K562 (cell line): ENCODE results near the gene SMG6. TPM values are rescaled to one million over a fixed set of nuclear protein-coding genes. Genes with fewer than 3 reads are reported as not detected.
A peak's percentile ranks its signal among the peaks of the same experiment; 100 is the strongest.

Experiments used
- ADNP ChIP-seq: fragments of 200-800 bp; sonication (Bioruptor generic); IDR thresholded peaks from 2 replicates; pipeline ENCODE4 v1.6.1; 2016; ENCODE audit warnings: missing genetic modification characterization, missing compliant biosample characterization
- BRD4 ChIP-seq: fragments of 200-600 bp; sonication (generic); IDR thresholded peaks from 2 replicates; pipeline ENCODE4 v1.6.1; 2017; ENCODE audit warnings: inconsistent platforms
- GTF2F1 ChIP-seq: IDR thresholded peaks from 2 replicates; pipeline ENCODE4 v1.6.1; 2011; ENCODE audit warnings: low read depth, low read length, improper control_type of control experiment
- HEY1 ChIP-seq: fragments of 250-450 bp; sonication (Bioruptor Pico); IDR thresholded peaks from 2 replicates; pipeline ENCODE4 v1.5.0; 2020; ENCODE audit warnings: mild to moderate bottlenecking, moderate library complexity, borderline replicate concordance
- HIVEP1 ChIP-seq: fragments of 250-450 bp; sonication (Bioruptor Pico); IDR thresholded peaks from 2 replicates; pipeline ENCODE4 v1.4.0; 2020; ENCODE audit warnings: mild to moderate bottlenecking
- HNRNPK ChIP-seq: fragments of 200-400 bp; formaldehyde crosslinking; IDR thresholded peaks from one replicate; pipeline ENCODE4 v1.6.1; 2018; ENCODE audit warnings: mild to moderate bottlenecking, low read depth, low read length; ENCODE audit not compliant: poor library complexity, severe bottlenecking
- KLF6 ChIP-seq: fragments of 250-450 bp; sonication (Bioruptor Pico); IDR thresholded peaks from 2 replicates; pipeline ENCODE4 v1.4.0; 2020; ENCODE audit warnings: mild to moderate bottlenecking, moderate library complexity, borderline replicate concordance
- NR2C2 ChIP-seq, 2 experiments: fragments of 200-800 bp in 1 of 2; sonication (Bioruptor generic) in 1 of 2; sonication (generic) in 1 of 2; formaldehyde crosslinking in 1 of 2; IDR thresholded peaks; 2 replicates each; pipeline versions ENCODE4 v1.6.1 to v1.8.0; 2016 to 2022; ENCODE audit warnings: mild to moderate bottlenecking in 1 of 2, missing compliant biosample characterization in 1 of 2, missing genetic modification characterization in 1 of 2, missing genetic modification reagents in 1 of 2
- PYGO2 ChIP-seq: fragments of 450-650 bp; IDR thresholded peaks from 2 replicates; pipeline ENCODE4 v1.6.1; 2016; ENCODE audit warnings: mild to moderate bottlenecking, missing genetic modification characterization, moderate library complexity, missing compliant biosample characterization
- RCOR1 ChIP-seq, 2 experiments: IDR thresholded peaks; 2 replicates each; pipeline ENCODE4 v1.6.1; 2012; ENCODE audit warnings: low read depth in 2 of 2, low read length in 2 of 2, borderline replicate concordance in 1 of 2, improper control_type of control experiment in 1 of 2
- ZBTB1 ChIP-seq: sonication (generic); formaldehyde crosslinking; IDR thresholded peaks from 2 replicates; pipeline ENCODE4 v1.8.1; 2023; ENCODE audit warnings: missing genetic modification reagents, low read depth, mild to moderate bottlenecking, borderline replicate concordance
- ZC3H8 ChIP-seq: fragments of 450-650 bp; IDR thresholded peaks from 2 replicates; pipeline ENCODE4 v1.6.1; 2017
- ZNF644 ChIP-seq: fragments of 200-800 bp; sonication (Bioruptor generic); IDR thresholded peaks from 2 replicates; pipeline ENCODE4 v1.6.1; 2016; ENCODE audit warnings: low read depth, missing genetic modification characterization, missing compliant biosample characterization
- polyA plus RNA-seq, 8 experiments: library from polyadenylated mRNA; depleted of rRNA in 4 of 8; stranded (reverse) in 5 of 8; unstranded in 3 of 8; fragments of >200 nt; fragmentation: Nextera tagmentation in 2 of 8; fragmentation: Illumina TruSeq in 1 of 8; extraction: Ambion mirVana in 2 of 8; extraction: Trizol in 1 of 8; gene quantifications; 2 replicates each; pipeline versions ENCODE4 v1.2.1 to v1.2.3, GENCODE V29; 2011 to 2014; ENCODE audit warnings: inconsistent platforms in 1 of 8, missing spikeins in 1 of 8
- total RNA-seq, 7 experiments: library from RNA; depleted of rRNA in 6 of 7; stranded (reverse); fragments of >200 nt in 6 of 7; fragmentation: Illumina TruSeq in 2 of 7; extraction: Trizol in 2 of 7; gene quantifications; 2 replicates each; pipeline versions ENCODE4 v1.2.1 to v1.2.3, GENCODE V29; 2011 to 2021; ENCODE audit warnings: low replicate concordance in 1 of 7
- TF ChIP-seq, protein P1 (sequence below): fragments of 250-450 bp; sonication (Bioruptor Pico); IDR thresholded peaks from 2 replicates; pipeline ENCODE4 v1.8.0; 2021; ENCODE audit warnings: borderline replicate concordance, mild to moderate bottlenecking, moderate library complexity; ENCODE audit not compliant: poor library complexity, severe bottlenecking
- TF ChIP-seq, protein P2 (sequence below): fragments of 250-450 bp; sonication (Bioruptor Pico); IDR thresholded peaks from 2 replicates; pipeline ENCODE4 v1.8.0; 2022; ENCODE audit warnings: inconsistent platforms, mild to moderate bottlenecking, moderate library complexity, borderline replicate concordance
- TF ChIP-seq, protein P3 (sequence below), 2 experiments: IDR thresholded peaks in 1 of 2; conservative IDR thresholded peaks in 1 of 2; 2 replicates each; pipeline ENCODE4 v1.6.1; 2016; ENCODE audit warnings: low read depth in 2 of 2, mild to moderate bottlenecking in 1 of 2, missing compliant biosample characterization in 1 of 2, missing genetic modification characterization in 1 of 2, moderate library complexity in 1 of 2
- TF ChIP-seq, protein P4 (sequence below): fragments of 450-650 bp; IDR thresholded peaks from 2 replicates; pipeline ENCODE4 v1.7.0; 2016; ENCODE audit warnings: borderline replicate concordance

Gene SMG6
- total and polyA plus RNA-seq, 9 of the 15 experiments (the other 6 are each of a cell fraction or from before 2014, with no cell fraction given) = 0.44 to 13.9 (median 6.0) TPM

DNA sequence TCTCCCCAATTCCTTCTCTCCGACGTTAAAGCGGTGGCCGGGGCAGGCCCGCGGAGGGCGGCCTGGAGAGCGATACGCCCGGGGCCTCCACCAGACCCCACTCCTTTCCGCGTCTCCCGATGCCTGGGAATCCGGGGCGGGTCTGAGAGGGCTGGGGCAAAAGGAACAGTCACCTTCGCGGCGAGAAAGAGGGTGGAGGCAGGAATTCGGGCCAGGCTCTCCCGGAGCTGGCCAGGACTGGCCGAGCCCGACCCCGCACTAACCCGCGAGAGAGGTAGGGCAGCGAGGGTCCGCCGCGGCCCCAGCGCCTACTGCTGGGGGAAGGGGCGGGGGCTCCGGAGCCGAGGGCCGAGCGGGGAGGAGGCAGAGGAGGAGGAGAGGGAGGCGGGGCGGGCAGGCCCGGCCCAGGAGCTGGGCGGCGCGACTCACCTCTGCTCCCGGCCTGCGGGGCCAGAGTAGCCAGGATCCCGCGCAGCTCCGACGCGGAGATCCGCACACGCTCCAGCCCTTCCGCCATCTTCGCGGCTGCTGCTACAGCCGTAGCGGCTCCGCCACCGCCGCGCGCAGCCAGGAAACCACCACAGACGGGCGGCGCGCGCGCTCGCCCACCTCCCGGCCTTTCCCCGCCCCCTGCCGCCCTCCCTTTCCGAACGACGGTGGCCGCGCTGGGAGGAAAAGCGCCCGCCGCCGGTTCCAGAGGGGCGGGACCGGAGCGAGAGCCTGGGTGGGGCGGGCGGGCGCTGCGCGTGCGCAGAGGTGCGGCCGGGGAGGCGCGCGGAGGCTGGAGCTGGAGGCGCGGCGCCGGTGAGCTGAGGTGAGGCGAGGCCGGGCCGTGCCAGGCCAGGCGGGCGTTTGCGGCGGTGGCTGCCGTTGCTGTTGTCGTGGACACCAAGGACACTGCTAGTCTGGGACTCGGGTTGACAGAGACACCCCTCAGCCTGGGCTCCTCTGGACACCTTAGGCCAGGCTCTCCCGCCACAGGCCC is at the start of gene SMG6, which contains the start of gene SRR (continued):
- TF ChIP-seq, protein P1, sequence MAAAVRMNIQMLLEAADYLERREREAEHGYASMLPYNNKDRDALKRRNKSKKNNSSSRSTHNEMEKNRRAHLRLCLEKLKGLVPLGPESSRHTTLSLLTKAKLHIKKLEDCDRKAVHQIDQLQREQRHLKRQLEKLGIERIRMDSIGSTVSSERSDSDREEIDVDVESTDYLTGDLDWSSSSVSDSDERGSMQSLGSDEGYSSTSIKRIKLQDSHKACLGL (CRISPR knock-in tag) = no peak
- TF ChIP-seq ZC3H8 (no peak), ADNP (tag) (no peak), GTF2F1 (no peak), BRD4 (no peak), NR2C2 (CRISPR knock-in tag; IDR thresholded peaks at IDR 0.05) (no peak), NR2C2 (tag; IDR thresholded peaks at IDR 0.05) (peak; percentile 41; the same call in 1 of the 2 replicates), HIVEP1 (CRISPR knock-in tag) (no peak), HEY1 (CRISPR knock-in tag) (no peak), KLF6 (CRISPR knock-in tag) (no peak), RCOR1 (IDR thresholded peaks at IDR 0.05; ENCODE audit: borderline replicate concordance in 1 of 2, low read depth in 2 of 2, low read length in 2 of 2) (no peak), ZBTB1 (CRISPR knock-in tag) (no peak), ZNF644 (tag) (no peak), HNRNPK (no peak), PYGO2 (no peak)
- TF ChIP-seq, protein P2, sequence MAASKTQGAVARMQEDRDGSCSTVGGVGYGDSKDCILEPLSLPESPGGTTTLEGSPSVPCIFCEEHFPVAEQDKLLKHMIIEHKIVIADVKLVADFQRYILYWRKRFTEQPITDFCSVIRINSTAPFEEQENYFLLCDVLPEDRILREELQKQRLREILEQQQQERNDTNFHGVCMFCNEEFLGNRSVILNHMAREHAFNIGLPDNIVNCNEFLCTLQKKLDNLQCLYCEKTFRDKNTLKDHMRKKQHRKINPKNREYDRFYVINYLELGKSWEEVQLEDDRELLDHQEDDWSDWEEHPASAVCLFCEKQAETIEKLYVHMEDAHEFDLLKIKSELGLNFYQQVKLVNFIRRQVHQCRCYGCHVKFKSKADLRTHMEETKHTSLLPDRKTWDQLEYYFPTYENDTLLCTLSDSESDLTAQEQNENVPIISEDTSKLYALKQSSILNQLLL (CRISPR knock-in tag) = no peak
- TF ChIP-seq, protein P3, sequence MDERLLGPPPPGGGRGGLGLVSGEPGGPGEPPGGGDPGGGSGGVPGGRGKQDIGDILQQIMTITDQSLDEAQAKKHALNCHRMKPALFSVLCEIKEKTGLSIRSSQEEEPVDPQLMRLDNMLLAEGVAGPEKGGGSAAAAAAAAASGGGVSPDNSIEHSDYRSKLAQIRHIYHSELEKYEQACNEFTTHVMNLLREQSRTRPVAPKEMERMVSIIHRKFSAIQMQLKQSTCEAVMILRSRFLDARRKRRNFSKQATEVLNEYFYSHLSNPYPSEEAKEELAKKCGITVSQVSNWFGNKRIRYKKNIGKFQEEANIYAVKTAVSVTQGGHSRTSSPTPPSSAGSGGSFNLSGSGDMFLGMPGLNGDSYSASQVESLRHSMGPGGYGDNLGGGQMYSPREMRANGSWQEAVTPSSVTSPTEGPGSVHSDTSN (CRISPR knock-in tag; IDR thresholded peaks at IDR 0.05; ENCODE audit: low read depth) = no peak
- TF ChIP-seq, protein P3 (tag; conservative IDR thresholded peaks at IDR 0.05; ENCODE audit: low read depth) = no peak
- TF ChIP-seq, protein P4, sequence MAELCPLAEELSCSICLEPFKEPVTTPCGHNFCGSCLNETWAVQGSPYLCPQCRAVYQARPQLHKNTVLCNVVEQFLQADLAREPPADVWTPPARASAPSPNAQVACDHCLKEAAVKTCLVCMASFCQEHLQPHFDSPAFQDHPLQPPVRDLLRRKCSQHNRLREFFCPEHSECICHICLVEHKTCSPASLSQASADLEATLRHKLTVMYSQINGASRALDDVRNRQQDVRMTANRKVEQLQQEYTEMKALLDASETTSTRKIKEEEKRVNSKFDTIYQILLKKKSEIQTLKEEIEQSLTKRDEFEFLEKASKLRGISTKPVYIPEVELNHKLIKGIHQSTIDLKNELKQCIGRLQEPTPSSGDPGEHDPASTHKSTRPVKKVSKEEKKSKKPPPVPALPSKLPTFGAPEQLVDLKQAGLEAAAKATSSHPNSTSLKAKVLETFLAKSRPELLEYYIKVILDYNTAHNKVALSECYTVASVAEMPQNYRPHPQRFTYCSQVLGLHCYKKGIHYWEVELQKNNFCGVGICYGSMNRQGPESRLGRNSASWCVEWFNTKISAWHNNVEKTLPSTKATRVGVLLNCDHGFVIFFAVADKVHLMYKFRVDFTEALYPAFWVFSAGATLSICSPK = no peak
